Measurements from ENCODE around the gene CAMK4.

- TF ChIP-seq MAX (IDR thresholded peaks at IDR 0.05; ENCODE audit: insufficient read depth, insufficient read length) (no peak), CTCF (IDR thresholded peaks at IDR 0.05; ENCODE audit: extremely low read depth in 1 of 2, insufficient read depth in 1 of 2, low read depth in 1 of 2, low read length in 2 of 2) (no peak)
These were observed 37.1 kb upstream of the CAMK4 start for GRCh38 chr5:111187079-111187478.
